DMS 273 (cell line): ENCODE data around the gene FRMD4B.

Experiments used
- DNase-seq: peaks from one replicate; lab custom pipeline; 2025; ENCODE audit not compliant: unreplicated experiment; lab: John Stamatoyannopoulos, UW

FRMD4B gene

GRCh38 chr3:69406163-69406562 lies 20.3 kb upstream of the FRMD4B start:
- peak; percentile 26 for DNase-seq

- no peak for DNase-seq
Measured at GRCh38 chr3:69405067-69405466, 19.2 kb upstream of the FRMD4B start.

DNA sequence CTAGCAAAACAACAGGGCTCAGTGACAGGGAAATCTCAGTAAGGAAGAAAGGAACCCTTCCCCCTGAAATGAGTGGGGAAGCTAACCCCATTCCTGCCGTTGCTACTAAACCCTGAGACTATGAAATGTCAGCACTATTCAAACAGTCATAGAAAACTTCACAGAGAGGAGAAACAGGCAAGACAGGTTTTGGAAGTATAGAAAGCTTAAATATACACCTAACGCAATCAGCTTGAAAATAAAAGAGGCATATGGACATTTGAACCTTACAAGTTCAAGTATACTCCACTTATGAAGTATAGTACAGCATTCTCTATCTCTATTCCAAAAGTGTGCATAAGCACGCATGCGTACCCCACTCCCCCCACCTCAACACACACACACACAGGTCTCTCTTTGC lies 17.6 kb upstream of the FRMD4B start:
- DNase-seq = no peak

DNA sequence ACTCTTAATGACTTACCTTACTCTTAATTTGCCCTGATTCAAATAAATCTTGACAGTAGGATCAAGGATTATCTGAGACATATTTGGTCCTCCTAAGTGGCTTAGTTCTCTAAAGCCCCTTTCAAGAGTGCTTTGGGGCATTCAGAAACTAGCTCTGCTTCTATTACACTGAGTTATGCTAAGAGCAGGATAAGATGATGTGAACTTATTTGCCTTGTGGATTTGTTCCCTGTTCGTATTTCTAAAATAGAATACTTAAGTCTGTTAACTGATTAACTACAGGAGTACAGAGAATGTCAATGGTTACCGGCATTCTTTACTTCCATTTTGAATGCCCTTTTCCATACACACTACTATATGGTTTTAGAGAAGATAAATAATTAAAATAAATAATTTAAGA lies 14.8 kb upstream of the FRMD4B start:
- no peak for DNase-seq

DNA sequence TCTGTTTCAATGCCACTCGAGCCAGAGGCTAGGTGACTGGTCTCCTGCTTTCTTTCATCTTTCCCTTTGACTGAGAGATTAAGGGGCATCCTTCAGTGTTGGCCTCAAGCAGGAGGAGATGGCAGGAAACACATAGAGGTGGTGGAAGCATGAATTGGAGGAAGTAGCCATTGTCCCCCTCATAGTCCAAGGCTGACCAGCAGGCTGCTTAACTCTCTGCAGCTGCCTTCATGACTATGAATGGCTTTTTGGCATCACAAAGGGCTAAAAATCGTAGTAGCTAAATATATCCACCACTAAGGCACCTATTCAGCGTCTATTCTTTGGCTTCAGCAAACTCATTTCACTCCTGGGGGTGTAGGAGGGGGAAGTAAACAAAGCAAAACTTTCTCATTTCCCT lies 7.0 kb upstream of the FRMD4B start:
- DNase-seq = no peak

DNA sequence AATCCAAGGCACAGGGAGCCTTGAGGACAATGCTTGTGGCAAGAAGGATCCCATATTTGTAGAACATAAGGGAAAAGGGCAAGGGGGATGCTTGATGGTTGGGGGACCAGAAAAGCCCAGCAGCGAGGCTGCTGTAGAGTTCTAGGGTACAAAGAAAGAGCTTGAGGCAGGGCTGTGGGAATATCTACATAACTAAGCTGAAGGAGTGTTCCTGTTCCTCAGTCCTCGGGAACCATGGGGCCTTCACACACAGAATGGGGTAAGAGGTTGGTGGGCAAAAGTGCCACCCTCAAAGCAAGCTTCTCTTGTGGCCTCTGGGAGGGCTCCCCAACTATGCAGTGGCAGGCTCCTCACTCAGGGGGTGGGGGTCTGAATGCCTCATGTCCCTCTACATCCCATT lies 6.5 kb upstream of the FRMD4B start:
- DNase-seq = no peak

- no peak for DNase-seq
Measured at GRCh38 chr3:69391554-69391953, 5.7 kb upstream of the FRMD4B start.

DNA sequence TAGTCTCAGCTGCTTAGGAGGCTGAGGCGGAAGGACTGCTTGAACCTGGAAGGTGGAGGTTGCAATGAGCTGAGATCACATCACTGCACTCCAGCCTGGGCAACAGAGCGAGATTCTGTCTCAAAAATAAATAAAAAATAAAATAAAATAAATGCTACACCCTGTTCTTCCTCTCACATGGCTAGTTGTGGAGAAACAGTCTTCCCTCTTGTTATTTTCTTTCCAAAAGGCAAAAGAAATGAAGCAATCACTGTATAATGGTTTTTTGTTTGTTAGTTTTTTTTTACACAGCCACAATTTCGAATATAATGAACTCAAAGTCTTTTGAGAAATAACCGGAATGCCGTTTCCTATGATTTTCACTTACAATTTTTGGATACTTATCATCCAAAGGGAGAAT lies 4.9 kb upstream of the FRMD4B start:
- no peak for DNase-seq

- DNase-seq = no peak
Measured at GRCh38 chr3:69389520-69390248, 3.8 kb upstream of the FRMD4B start.

- no peak for DNase-seq
Measured at GRCh38 chr3:69388241-69388640, 2.4 kb upstream of the FRMD4B start.

- DNase-seq = peak; percentile 40
Measured at GRCh38 chr3:69386556-69387385, 883 bp upstream of the FRMD4B start.

DNA sequence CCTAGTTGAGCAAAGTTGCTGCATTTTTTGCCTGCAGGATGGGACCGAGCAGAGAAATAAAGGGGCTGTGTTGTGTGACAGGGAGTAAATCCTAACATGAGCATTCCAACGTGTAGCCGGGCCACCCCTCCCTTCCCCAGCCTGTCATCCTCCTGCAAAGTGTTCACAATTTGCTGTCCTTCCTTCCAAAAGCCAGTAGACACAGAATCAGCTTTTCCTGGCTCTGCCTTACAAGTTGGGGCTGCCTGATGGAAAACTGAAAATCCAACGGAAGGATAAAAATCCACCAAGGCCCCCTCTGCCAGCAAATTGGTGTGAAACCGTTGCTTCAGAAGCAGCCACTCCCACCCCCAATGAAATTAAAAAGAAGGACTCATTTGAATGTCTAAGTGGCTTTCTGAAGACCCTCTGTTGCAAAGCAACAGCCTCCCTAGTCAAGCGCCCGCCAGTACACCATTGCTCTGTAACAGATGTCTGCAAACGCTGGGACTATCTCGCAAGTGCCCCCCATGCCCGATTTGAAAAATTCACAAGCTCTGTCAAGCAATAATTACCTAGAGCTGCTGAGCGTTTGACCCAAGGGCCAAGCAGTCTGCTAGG lies 665 bp downstream of the FRMD4B start:
- peak; percentile 60 for DNase-seq

DNA sequence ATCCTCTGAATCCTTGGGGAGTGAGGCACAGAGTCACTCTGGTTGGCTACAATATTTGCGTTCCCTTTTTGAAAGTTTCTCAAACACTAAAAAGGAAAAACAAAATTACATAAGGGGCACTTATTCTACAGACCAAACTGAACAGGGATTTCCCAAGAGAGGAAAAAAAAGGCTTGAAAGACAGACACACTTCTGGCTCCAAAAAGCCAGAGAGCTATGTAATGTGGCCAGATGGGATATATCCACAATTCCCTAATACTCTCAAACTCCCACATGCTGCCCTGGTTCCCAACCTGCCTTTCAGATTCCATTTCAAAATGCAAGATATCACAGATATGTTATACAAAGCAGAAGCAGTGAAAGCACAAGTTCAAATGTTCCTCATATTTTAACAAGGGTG lies 1.6 kb downstream of the FRMD4B start:
- DNase-seq = peak; percentile 67

GRCh38 chr3:69379661-69380060 lies 6.2 kb downstream of the FRMD4B start:
- peak; percentile 57 for DNase-seq

GRCh38 chr3:69378112-69378802 lies 7.6 kb downstream of the FRMD4B start:
- no peak for DNase-seq

GRCh38 chr3:69377262-69377661 lies 8.6 kb downstream of the FRMD4B start:
- no peak for DNase-seq

DNA sequence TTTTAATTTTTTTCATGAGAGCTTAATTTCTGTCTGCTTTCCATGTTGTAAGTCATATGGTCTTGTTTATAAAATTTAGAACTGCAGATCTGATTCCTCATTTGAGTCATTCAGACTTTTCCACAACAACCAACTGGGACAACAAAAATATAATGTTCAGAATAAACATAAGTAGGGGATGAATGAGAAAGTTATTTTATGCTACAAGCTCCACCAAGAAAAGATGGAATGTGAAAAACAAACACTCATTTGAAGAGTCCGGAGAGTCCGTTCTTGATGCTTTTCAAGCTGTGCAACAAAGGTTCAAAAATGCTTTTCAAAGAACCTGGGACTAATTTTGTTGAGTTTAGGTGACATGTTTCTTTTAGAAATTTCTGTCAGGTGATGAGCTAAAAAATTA lies 9.2 kb downstream of the FRMD4B start:
- no peak for DNase-seq

GRCh38 chr3:69371816-69372215 lies 14.1 kb downstream of the FRMD4B start:
- no peak for DNase-seq

GRCh38 chr3:69370901-69371301 lies 15.0 kb downstream of the FRMD4B start:
- no peak for DNase-seq

- no peak for DNase-seq
Measured at GRCh38 chr3:69370156-69370883, 15.6 kb downstream of the FRMD4B start.
